ENCODE results near the gene INPP5D.
A peak's percentile ranks its signal among the peaks of the same experiment; 100 is the strongest.

Gene INPP5D

GRCh38 chr2:233125455-233126065, 65.4 kb downstream of the INPP5D start:
- H3K27me3 ChIP-seq (ENCODE audit: insufficient read depth, low read length, poor library complexity), result no peaks in the 10 kb centered on the region
- 0 out of 2 replicates have a peak, but pooled peaks cover 4% of the 10 kb centered on the region for H4K20me1 ChIP-seq (ENCODE audit: insufficient read depth, low read length)
- H3K9me3 ChIP-seq (ENCODE audit: insufficient read depth, low read length, severe bottlenecking), result no peaks in the 10 kb centered on the region
- H3K9ac ChIP-seq (ENCODE audit: low read depth, low read length), result no peak overlapping the region
- no peak for TF ChIP-seq EZH2 (IDR thresholded peaks at IDR 0.05; ENCODE audit: borderline replicate concordance, low read depth, low read length, severe bottlenecking)
- TF ChIP-seq CTCF (IDR thresholded peaks at IDR 0.05; ENCODE audit: borderline replicate concordance, extremely low read depth, low read length, poor library complexity, severe bottlenecking), result no peak
- no peak overlapping the region for H3K4me2 ChIP-seq (ENCODE audit: insufficient read depth, low read length)
- H3K4me3 ChIP-seq (ENCODE audit: low read depth in 1 of 2, low read length in 2 of 2), result no peak overlapping the region
- ATAC-seq (ENCODE audit: insufficient read depth, low read depth) (no peak), DNase-seq (no peak)
- no peaks in the 10 kb centered on the region; the same call in 1 of the 2 replicates for H3K4me1 ChIP-seq (ENCODE audit: insufficient read depth, low read length)
- peaks cover 61% of the 10 kb centered on the region for H3K36me3 ChIP-seq (ENCODE audit: insufficient read depth, low read length)
- H3K27ac ChIP-seq (ENCODE audit: low read length), result no peak overlapping the region
- H2AFZ ChIP-seq (ENCODE audit: low read depth, low read length), result no peak overlapping the region
- peaks cover under 1% of the 10 kb centered on the region; the same call in 1 of the 2 replicates for H3K79me2 ChIP-seq (ENCODE audit: insufficient read depth, low read length)

GRCh38 chr2:233129351-233129978, 69.3 kb downstream of the INPP5D start:
- Histone ChIP-seq H3K9me3 (ENCODE audit: insufficient read depth, low read length, severe bottlenecking) (no peaks in the 10 kb centered on the region), H3K27me3 (ENCODE audit: insufficient read depth, low read length, poor library complexity) (no peaks in the 10 kb centered on the region), H3K36me3 (ENCODE audit: insufficient read depth, low read length) (peaks cover 69% of the 10 kb centered on the region), H3K27ac (ENCODE audit: low read length) (no peak overlapping the region), H3K9ac (ENCODE audit: low read depth, low read length) (no peak overlapping the region), H3K4me1 (ENCODE audit: insufficient read depth, low read length) (no peaks in the 10 kb centered on the region; the same call in 1 of the 2 replicates), H2AFZ (ENCODE audit: low read depth, low read length) (no peak overlapping the region), H3K4me2 (ENCODE audit: insufficient read depth, low read length) (no peak overlapping the region), H4K20me1 (ENCODE audit: insufficient read depth, low read length) (0 out of 2 replicates have a peak, but pooled peaks cover 4% of the 10 kb centered on the region), H3K79me2 (ENCODE audit: insufficient read depth, low read length) (no peaks in the 10 kb centered on the region), H3K4me3 (ENCODE audit: low read depth in 1 of 2, low read length in 2 of 2) (no peak overlapping the region)
- DNase-seq (no peak), ATAC-seq (ENCODE audit: insufficient read depth, low read depth) (no peak)
- no peak for TF ChIP-seq EZH2 (IDR thresholded peaks at IDR 0.05; ENCODE audit: borderline replicate concordance, low read depth, low read length, severe bottlenecking)
- TF ChIP-seq CTCF (IDR thresholded peaks at IDR 0.05; ENCODE audit: borderline replicate concordance, extremely low read depth, low read length, poor library complexity, severe bottlenecking), result peak; percentile 27

- Histone ChIP-seq H4K20me1 (ENCODE audit: insufficient read depth, low read length) (0 out of 2 replicates have a peak, but pooled peaks cover 4% of the 10 kb centered on the region), H3K27ac (ENCODE audit: low read length) (no peak overlapping the region), H3K36me3 (ENCODE audit: insufficient read depth, low read length) (peaks cover 70% of the 10 kb centered on the region), H3K9ac (ENCODE audit: low read depth, low read length) (no peak overlapping the region), H3K4me3 (ENCODE audit: low read depth in 1 of 2, low read length in 2 of 2) (no peak overlapping the region), H3K4me2 (ENCODE audit: insufficient read depth, low read length) (no peak overlapping the region), H3K27me3 (ENCODE audit: insufficient read depth, low read length, poor library complexity) (no peaks in the 10 kb centered on the region), H3K4me1 (ENCODE audit: insufficient read depth, low read length) (no peaks in the 10 kb centered on the region; the same call in 1 of the 2 replicates), H2AFZ (ENCODE audit: low read depth, low read length) (no peak overlapping the region), H3K9me3 (ENCODE audit: insufficient read depth, low read length, severe bottlenecking) (no peaks in the 10 kb centered on the region), H3K79me2 (ENCODE audit: insufficient read depth, low read length) (no peaks in the 10 kb centered on the region)
- peak; percentile 58 for DNase-seq
- ATAC-seq (ENCODE audit: insufficient read depth, low read depth), result peak; percentile 75
- TF ChIP-seq EZH2 (IDR thresholded peaks at IDR 0.05; ENCODE audit: borderline replicate concordance, low read depth, low read length, severe bottlenecking) (no peak), CTCF (IDR thresholded peaks at IDR 0.05; ENCODE audit: borderline replicate concordance, extremely low read depth, low read length, poor library complexity, severe bottlenecking) (no peak)
Observed at GRCh38 chr2:233130024-233130423, 69.9 kb downstream of the INPP5D start.
